Fibroblast of lung (primary cell): Measurements from ENCODE around the gene FHIT.

Source experiments
- EZH2 ChIP-seq: IDR thresholded peaks from 2 replicates; pipeline ENCODE4 v1.5.1; 2012; ENCODE audit warnings: low read length, control low read depth, mild to moderate bottlenecking; ENCODE audit errors: missing control alignments
- TF ChIP-seq, protein P1 (sequence below), 2 donors: IDR thresholded peaks in 1 of 2; conservative IDR thresholded peaks in 1 of 2; 1 replicate in 1 of 2; 2 replicates in 1 of 2; pipeline ENCODE4 v1.5.1; 2011 to 2012; ENCODE audit warnings: low read length in 2 of 2, control low read depth in 1 of 2, inconsistent platforms in 1 of 2, low read depth in 1 of 2, mild to moderate bottlenecking in 1 of 2

DNA sequence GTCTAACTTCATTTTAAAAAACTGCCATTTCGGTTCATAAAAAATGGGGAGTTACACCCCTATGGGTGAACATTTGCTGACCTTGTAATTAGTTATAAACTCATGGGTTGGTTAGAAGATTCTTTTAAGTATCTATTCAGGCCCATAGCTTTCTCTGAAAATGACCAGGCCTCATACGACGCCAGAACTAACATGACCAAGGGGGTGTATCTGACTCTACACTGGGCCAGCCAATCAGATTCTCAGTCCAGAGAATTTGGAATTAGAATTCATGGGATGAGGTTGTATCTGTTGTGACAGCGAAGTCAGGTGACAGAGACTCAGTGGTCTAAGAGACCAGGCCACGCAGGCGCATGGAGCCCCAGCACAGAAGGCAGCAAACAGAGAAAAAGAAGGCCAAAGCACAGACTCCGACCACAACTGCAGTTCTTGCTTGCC lies 981.4 kb downstream of the FHIT start:
- TF ChIP-seq, protein P1, sequence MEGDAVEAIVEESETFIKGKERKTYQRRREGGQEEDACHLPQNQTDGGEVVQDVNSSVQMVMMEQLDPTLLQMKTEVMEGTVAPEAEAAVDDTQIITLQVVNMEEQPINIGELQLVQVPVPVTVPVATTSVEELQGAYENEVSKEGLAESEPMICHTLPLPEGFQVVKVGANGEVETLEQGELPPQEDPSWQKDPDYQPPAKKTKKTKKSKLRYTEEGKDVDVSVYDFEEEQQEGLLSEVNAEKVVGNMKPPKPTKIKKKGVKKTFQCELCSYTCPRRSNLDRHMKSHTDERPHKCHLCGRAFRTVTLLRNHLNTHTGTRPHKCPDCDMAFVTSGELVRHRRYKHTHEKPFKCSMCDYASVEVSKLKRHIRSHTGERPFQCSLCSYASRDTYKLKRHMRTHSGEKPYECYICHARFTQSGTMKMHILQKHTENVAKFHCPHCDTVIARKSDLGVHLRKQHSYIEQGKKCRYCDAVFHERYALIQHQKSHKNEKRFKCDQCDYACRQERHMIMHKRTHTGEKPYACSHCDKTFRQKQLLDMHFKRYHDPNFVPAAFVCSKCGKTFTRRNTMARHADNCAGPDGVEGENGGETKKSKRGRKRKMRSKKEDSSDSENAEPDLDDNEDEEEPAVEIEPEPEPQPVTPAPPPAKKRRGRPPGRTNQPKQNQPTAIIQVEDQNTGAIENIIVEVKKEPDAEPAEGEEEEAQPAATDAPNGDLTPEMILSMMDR (conservative IDR thresholded peaks at IDR 0.05 in 1 of 2, IDR thresholded peaks at IDR 0.05 in 1 of 2; ENCODE audit: low read depth in 1 of 2, low read length in 2 of 2): no peak
- TF ChIP-seq EZH2: no peak
